ENCODE data around the gene CCDC15. TPM values are rescaled to one million over a fixed set of nuclear protein-coding genes. Genes with fewer than 3 reads are reported as not detected.

CCDC15 gene
- total and polyA plus RNA-seq, 2 donors (not counting 1 experiment from before 2014, with no cell fraction given), result 0.31 to 1.8 TPM

DNA sequence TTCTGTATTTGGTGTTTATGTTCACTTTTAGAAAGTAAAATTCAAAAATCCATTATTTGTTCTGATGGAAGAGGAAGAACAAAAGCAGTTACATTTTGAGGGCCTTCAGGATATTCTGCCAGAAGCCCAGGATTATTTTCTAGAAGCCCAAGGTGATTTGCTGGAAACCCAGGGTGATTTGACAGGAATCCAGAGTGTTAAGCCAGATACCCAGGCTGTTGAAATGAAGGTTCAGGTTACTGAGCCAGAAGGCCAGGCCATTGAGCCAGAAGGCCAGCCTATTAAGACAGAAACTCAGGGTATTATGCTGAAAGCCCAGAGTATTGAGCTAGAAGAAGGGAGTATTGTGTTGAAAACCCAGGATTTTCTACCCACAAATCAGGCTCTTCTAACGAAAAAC, 33.1 kb downstream of the CCDC15 start:
- H3K4me3 Mint-ChIP-seq, result no peak overlapping the region
- H3K4me1 Mint-ChIP-seq, result no peaks in the 10 kb centered on the region
- H3K27me3 ChIP-seq (replicated peaks in 1 of 4; ENCODE audit: control extremely low read depth in 1 of 4, control insufficient read depth in 3 of 4, insufficient read depth in 4 of 4, low read length in 3 of 4), result no peaks in the 10 kb centered on the region
- no peak overlapping the region for H2AFZ ChIP-seq (ENCODE audit: insufficient read depth, low read depth, low read length, poor library complexity, severe bottlenecking)
- no peaks in the 10 kb centered on the region for H3K4me1 ChIP-seq (ENCODE audit: control insufficient read depth in 2 of 2, insufficient read depth in 2 of 2, low read length in 2 of 2)
- H3K4me3 ChIP-seq (ENCODE audit: control extremely low read depth in 1 of 5, extremely low read depth in 1 of 5, insufficient read depth in 1 of 5, low read depth in 2 of 5, low read length in 4 of 5), result no peak overlapping the region
- peaks cover 12% of the 10 kb centered on the region for H3K9me3 Mint-ChIP-seq (ENCODE audit: insufficient read depth)
- no peak overlapping the region for H3K4me2 ChIP-seq (replicated peaks; ENCODE audit: low read depth, low read length, poor library complexity, severe bottlenecking)
- intact Hi-C loops (cut with micrococcal nuclease), result no loop called here
- ATAC-seq (ENCODE audit: low read depth), result no peak
- TF ChIP-seq, protein P1, sequence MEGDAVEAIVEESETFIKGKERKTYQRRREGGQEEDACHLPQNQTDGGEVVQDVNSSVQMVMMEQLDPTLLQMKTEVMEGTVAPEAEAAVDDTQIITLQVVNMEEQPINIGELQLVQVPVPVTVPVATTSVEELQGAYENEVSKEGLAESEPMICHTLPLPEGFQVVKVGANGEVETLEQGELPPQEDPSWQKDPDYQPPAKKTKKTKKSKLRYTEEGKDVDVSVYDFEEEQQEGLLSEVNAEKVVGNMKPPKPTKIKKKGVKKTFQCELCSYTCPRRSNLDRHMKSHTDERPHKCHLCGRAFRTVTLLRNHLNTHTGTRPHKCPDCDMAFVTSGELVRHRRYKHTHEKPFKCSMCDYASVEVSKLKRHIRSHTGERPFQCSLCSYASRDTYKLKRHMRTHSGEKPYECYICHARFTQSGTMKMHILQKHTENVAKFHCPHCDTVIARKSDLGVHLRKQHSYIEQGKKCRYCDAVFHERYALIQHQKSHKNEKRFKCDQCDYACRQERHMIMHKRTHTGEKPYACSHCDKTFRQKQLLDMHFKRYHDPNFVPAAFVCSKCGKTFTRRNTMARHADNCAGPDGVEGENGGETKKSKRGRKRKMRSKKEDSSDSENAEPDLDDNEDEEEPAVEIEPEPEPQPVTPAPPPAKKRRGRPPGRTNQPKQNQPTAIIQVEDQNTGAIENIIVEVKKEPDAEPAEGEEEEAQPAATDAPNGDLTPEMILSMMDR (IDR thresholded peaks at IDR 0.05), result no peak
- TF ChIP-seq EZH2 (IDR thresholded peaks at IDR 0.05; ENCODE audit: borderline replicate concordance, insufficient read depth, low read depth, low read length, poor library complexity, severe bottlenecking), result no peak
- H3K79me2 ChIP-seq (ENCODE audit: control insufficient read depth, insufficient read depth, low read length), result no peaks in the 10 kb centered on the region
- ChIA-PET POLR2A (no interaction called here), CTCF (no interaction called here)
- H3K27ac ChIP-seq (ENCODE audit: low read length in 2 of 2), result no peak overlapping the region
- no peaks in the 10 kb centered on the region for H4K20me1 ChIP-seq (ENCODE audit: control insufficient read depth, insufficient read depth, low read length, poor library complexity, severe bottlenecking)
- no peak overlapping the region for H3K9ac ChIP-seq (ENCODE audit: low read length)
- peaks cover 0 to 12% (median 7%) of the 10 kb centered on the region in 3 donors for H3K9me3 ChIP-seq (ENCODE audit: control extremely low read depth in 1 of 3, control insufficient read depth in 2 of 3, insufficient read depth in 1 of 3, low read length in 2 of 3)
- no peak overlapping the region for H3K27ac Mint-ChIP-seq
- DNase-seq, result no peak
- no CpG with 5 or more reads among the region's 1 CpG for WGBS (ENCODE audit: insufficient coverage)
- no peaks in the 10 kb centered on the region for H3K27me3 Mint-ChIP-seq
- H3K36me3 ChIP-seq (replicated peaks in 1 of 2; ENCODE audit: control extremely low read depth in 1 of 2, control insufficient read depth in 1 of 2, extremely low read depth in 1 of 2, insufficient read depth in 2 of 2, low read length in 1 of 2), result no peaks in the 10 kb centered on the region

DNA sequence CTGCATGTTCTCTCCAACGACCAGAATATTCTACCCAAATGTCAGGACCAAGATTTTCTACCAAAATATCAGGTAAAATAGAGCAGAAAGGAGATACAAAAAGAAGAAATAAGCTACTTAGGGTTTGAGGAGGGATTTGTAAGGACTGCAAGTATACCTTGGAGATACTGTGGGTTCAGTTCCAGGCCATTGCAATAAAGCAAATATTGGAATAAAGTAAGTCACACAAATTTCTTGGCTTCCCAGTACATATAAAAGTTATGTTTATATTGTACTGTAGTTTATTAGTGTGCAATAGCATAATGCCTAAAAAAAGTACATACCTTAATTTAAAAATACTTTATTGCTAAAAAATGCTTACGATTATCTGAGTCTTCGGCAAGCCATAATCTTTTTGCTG, 34.1 kb downstream of the CCDC15 start:
- no CpG with 5 or more reads among the region's 3 CpGs for WGBS (ENCODE audit: insufficient coverage)
- ChIA-PET POLR2A (no interaction called here), CTCF (no interaction called here)
- intact Hi-C loops (cut with micrococcal nuclease), result no loop called here
- H3K4me3 Mint-ChIP-seq, result no peak overlapping the region
- no peak overlapping the region for H3K4me3 ChIP-seq (ENCODE audit: control extremely low read depth in 1 of 5, extremely low read depth in 1 of 5, insufficient read depth in 1 of 5, low read depth in 2 of 5, low read length in 4 of 5)
- H3K4me1 ChIP-seq (ENCODE audit: control insufficient read depth in 2 of 2, insufficient read depth in 2 of 2, low read length in 2 of 2), result no peaks in the 10 kb centered on the region
- no peak for TF ChIP-seq EZH2 (IDR thresholded peaks at IDR 0.05; ENCODE audit: borderline replicate concordance, insufficient read depth, low read depth, low read length, poor library complexity, severe bottlenecking)
- TF ChIP-seq, protein P1 (IDR thresholded peaks at IDR 0.05), result no peak
- no peak overlapping the region for H3K4me2 ChIP-seq (replicated peaks; ENCODE audit: low read depth, low read length, poor library complexity, severe bottlenecking)
- DNase-seq, result no peak
- H4K20me1 ChIP-seq (ENCODE audit: control insufficient read depth, insufficient read depth, low read length, poor library complexity, severe bottlenecking), result no peaks in the 10 kb centered on the region
- no peak overlapping the region for H3K27ac Mint-ChIP-seq
- H3K27ac ChIP-seq (ENCODE audit: low read length in 2 of 2), result no peak overlapping the region
- peaks cover 2% of the 10 kb centered on the region for H3K9me3 Mint-ChIP-seq (ENCODE audit: insufficient read depth)
- no peak for ATAC-seq (ENCODE audit: low read depth)
- no peaks in the 10 kb centered on the region for H3K79me2 ChIP-seq (ENCODE audit: control insufficient read depth, insufficient read depth, low read length)
- no peak overlapping the region for H3K9ac ChIP-seq (ENCODE audit: low read length)
- no peaks in the 10 kb centered on the region for H3K4me1 Mint-ChIP-seq
- H3K9me3 ChIP-seq (ENCODE audit: control extremely low read depth in 1 of 3, control insufficient read depth in 2 of 3, insufficient read depth in 1 of 3, low read length in 2 of 3), result peaks cover 0 to 12% (median 0%) of the 10 kb centered on the region in 3 donors
- H2AFZ ChIP-seq (ENCODE audit: insufficient read depth, low read depth, low read length, poor library complexity, severe bottlenecking), result no peak overlapping the region
- H3K27me3 ChIP-seq (replicated peaks in 1 of 4; ENCODE audit: control extremely low read depth in 1 of 4, control insufficient read depth in 3 of 4, insufficient read depth in 4 of 4, low read length in 3 of 4), result no peaks in the 10 kb centered on the region
- H3K27me3 Mint-ChIP-seq, result no peaks in the 10 kb centered on the region
- no peaks in the 10 kb centered on the region for H3K36me3 ChIP-seq (replicated peaks in 1 of 2; ENCODE audit: control extremely low read depth in 1 of 2, control insufficient read depth in 1 of 2, extremely low read depth in 1 of 2, insufficient read depth in 2 of 2, low read length in 1 of 2)

Data from B cell (primary cell).